Thyroid gland (tissue), 4 donors: ENCODE data around the gene PDIA2. TPM values are rescaled to one million over a fixed set of nuclear protein-coding genes. Genes with fewer than 3 reads are reported as not detected.

ENCODE experiments used
- DNase-seq, 2 donors: peaks; one replicate each; pipeline ENCODE4 v3.0.0-alpha.2; 2019
- H3K27ac ChIP-seq, 3 donors: fragments of 200-600 bp; sonication (generic); 1 replicate in 2 of 3; 2 replicates in 1 of 3; pipeline ENCODE4 v1.5.1; 2016 to 2019; ENCODE audit warnings: mild to moderate bottlenecking in 1 of 3, moderate library complexity in 1 of 3
- H3K27me3 ChIP-seq: fragments of 200-600 bp; sonication (generic); one replicate; pipeline ENCODE4 v1.5.1; 2019
- H3K36me3 ChIP-seq, 2 donors: fragments of 200-600 bp; sonication (generic); one replicate each; pipeline ENCODE4 v1.5.1; 2016 to 2019
- H3K4me1 ChIP-seq, 2 donors: fragments of 200-600 bp; sonication (generic); one replicate each; pipeline ENCODE4 v1.5.1; 2017 to 2019
- H3K4me3 ChIP-seq, 3 donors: fragments of 200-600 bp; sonication (generic); replicated peaks in 1 of 3; 1 replicate in 2 of 3; 2 replicates in 1 of 3; pipeline ENCODE4 v1.5.1; 2016; ENCODE audit warnings: mild to moderate bottlenecking in 1 of 3
- H3K9me3 ChIP-seq: fragments of 200-600 bp; sonication (generic); one replicate; pipeline ENCODE4 v1.5.1; 2017
- POLR2A ChIP-seq, 2 donors: fragments of 450-650 bp; IDR thresholded peaks; one replicate each; pipeline ENCODE4 v1.6.1; 2017; ENCODE audit warnings: antibody characterized with exemption in 2 of 2, mild to moderate bottlenecking in 2 of 2, moderate library complexity in 1 of 2
- WGBS, 2 donors: methylation state at CpG; one replicate each; pipeline ENCODE4 v1.1.5; 2017; 5-methylcytosine and 5-hydroxymethylcytosine counted together
- intact Hi-C: fragments of 100-400 bp; cut with DNase I; formaldehyde crosslinking; loops from one replicate; pipeline ENCODE4 v1.15.1; 2023
- total RNA-seq, 4 donors: library from RNA; depleted of rRNA; stranded (reverse); fragments of >200 nt; gene quantifications; one replicate each; pipeline ENCODE4 v1.2.3, GENCODE V29; 2016
- TF ChIP-seq, protein P1 (sequence below), 6 experiments: fragments of 200-600 bp in 3 of 6; fragments of 450-650 bp in 3 of 6; sonication (generic) in 3 of 6; IDR thresholded peaks; one replicate each; pipeline ENCODE4 v1.5.1; 2016 to 2019; ENCODE audit warnings: antibody characterized with exemption in 6 of 6, mild to moderate bottlenecking in 2 of 6, inconsistent platforms in 1 of 6, moderate library complexity in 1 of 6

The PDIA2 gene
- total RNA-seq, 4 donors from 2014 or later: 0.81 TPM; not detected in 3

DNA sequence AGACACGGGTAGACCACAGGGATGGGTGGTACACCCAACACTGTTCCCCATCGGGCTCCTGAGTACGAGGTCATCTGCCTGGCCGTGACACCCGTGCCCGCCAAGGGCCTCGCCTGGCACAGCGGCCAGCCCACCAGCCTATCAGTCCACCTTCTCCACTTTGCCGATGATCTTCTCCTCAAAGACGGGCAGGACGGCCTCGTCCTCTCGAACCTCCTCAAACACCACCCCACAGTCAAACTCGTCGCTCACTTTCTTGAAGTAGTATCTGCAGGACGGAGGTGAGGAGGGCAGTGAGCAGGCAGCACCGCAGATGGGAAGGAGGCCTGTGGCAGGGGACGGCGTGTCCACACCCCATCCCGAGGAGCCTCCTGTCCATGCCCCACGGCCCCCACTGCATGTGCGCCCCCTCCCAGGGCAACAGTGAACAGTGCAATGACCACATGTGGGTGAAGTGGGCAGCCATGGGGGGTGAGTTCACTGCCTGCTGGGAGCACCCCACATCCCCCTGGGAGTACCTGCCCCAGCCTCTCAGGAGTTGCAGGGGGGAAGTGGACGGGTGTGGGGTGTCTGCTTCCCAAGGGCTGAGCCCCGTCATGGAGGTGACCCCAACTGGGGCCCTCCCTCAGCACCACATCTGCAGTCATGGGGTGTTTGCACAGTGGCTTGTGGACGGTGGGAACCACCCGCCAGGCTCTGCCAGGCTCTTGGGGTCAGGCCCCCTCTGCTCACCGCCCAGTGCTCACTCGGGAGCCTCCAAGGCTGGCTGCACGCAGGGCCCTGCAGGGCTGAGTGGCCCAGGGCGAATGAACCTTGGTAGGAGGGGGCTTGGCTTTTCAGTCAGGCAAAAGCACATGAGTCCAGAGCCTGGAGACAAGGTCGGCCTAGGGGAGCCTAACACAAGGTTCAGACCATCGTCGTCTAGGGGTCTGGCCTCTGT lies 5.3 kb downstream of the PDIA2 start:
- Histone ChIP-seq H3K27me3 (no peaks in the 10 kb centered on the region), H3K4me3 (no peak overlapping the region), H3K36me3 (peaks cover 24 to 34% of the 10 kb centered on the region in 2 donors), H3K4me1 (no peaks in the 10 kb centered on the region), H3K9me3 (no peaks in the 10 kb centered on the region), H3K27ac (no peak overlapping the region)
- TF ChIP-seq POLR2A (IDR thresholded peaks at IDR 0.05): no peak
- TF ChIP-seq, protein P1, sequence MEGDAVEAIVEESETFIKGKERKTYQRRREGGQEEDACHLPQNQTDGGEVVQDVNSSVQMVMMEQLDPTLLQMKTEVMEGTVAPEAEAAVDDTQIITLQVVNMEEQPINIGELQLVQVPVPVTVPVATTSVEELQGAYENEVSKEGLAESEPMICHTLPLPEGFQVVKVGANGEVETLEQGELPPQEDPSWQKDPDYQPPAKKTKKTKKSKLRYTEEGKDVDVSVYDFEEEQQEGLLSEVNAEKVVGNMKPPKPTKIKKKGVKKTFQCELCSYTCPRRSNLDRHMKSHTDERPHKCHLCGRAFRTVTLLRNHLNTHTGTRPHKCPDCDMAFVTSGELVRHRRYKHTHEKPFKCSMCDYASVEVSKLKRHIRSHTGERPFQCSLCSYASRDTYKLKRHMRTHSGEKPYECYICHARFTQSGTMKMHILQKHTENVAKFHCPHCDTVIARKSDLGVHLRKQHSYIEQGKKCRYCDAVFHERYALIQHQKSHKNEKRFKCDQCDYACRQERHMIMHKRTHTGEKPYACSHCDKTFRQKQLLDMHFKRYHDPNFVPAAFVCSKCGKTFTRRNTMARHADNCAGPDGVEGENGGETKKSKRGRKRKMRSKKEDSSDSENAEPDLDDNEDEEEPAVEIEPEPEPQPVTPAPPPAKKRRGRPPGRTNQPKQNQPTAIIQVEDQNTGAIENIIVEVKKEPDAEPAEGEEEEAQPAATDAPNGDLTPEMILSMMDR (IDR thresholded peaks at IDR 0.05): no peak
- WGBS, 2 donors: 93 to 97% methylated on average over 19 to 28 of the region's 33 CpGs
- intact Hi-C loops: no loop called here
- no peak for DNase-seq

DNA sequence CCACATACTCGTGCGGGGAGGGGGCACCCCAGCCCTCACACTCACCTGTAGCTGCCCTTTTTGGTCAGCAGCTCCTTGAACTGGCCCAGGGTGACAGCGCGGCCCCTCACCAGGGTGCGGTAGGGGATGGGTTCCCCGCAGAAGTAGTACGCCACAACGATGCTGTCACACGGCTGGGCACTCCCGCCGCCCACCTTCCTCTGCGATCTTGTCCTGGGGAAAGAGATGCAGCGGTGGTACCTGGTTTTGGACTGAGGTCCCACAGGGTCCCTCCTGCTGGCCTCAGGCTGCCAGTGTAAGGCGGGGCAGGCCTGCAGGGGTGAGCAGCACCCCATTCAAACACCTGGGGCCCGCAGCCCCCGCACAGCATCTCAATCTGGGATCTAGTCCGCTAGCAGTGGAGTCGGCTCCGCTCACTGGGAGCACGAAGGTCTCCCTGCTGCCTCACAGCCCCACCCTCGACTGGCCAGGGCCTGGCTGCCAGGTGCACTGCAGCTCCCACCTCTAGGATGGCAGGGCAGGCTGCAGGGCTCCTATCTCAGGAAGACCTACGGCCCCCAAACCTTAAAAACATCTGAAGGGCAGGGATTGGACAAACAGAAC lies 6.5 kb downstream of the PDIA2 start:
- no peak for DNase-seq
- H3K27me3 ChIP-seq: no peaks in the 10 kb centered on the region
- intact Hi-C loops: no loop called here
- H3K27ac ChIP-seq: no peak overlapping the region
- WGBS, 2 donors: 92 to 94% methylated on average over 12 to 15 of the region's 22 CpGs
- no peak overlapping the region for H3K4me3 ChIP-seq
- no peaks in the 10 kb centered on the region for H3K9me3 ChIP-seq
- H3K36me3 ChIP-seq: peaks cover 24 to 36% of the 10 kb centered on the region in 2 donors
- H3K4me1 ChIP-seq: no peaks in the 10 kb centered on the region
- TF ChIP-seq, protein P1 (IDR thresholded peaks at IDR 0.05): no peak
- no peak for TF ChIP-seq POLR2A (IDR thresholded peaks at IDR 0.05)

DNA sequence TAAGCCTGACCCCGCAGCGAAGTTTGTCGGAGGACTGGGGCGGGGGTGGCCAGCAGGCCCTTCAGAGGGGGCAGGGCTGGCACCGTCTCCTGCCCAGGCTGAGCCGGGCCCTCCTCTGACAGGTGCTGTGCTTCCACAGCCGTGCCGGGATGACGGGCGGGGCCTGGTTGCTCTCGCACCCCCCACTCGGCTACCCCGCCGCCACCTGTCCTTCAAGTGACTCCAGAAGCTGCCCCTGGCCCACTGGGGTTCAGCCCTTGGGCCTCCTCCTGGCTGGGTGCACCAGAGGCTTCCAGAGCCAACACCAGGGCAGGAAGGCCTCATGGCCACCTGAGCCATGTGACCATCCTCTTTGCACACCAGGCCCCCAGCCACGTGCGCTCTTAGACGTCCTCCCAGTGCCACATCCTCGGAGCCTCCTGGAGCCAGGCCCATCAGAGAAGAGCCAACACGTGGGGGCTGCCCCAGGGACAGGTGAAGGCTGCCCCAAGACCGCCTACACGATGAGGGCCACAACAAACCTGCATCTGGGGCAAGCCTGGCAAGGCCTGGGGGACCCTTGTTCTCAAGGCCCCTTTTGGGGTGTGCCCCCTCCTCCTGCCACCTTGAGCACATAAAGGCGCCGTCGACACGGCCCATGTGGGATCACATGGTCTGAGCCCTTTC lies 7.2 kb downstream of the PDIA2 start:
- TF ChIP-seq, protein P1 (IDR thresholded peaks at IDR 0.05): no peak
- no peak for TF ChIP-seq POLR2A (IDR thresholded peaks at IDR 0.05)
- Histone ChIP-seq H3K4me3 (no peak overlapping the region), H3K27ac (no peak overlapping the region), H3K4me1 (no peaks in the 10 kb centered on the region), H3K9me3 (no peaks in the 10 kb centered on the region), H3K36me3 (peaks cover 24 to 36% of the 10 kb centered on the region in 2 donors), H3K27me3 (no peaks in the 10 kb centered on the region)
- WGBS, 2 donors: 89 to 90% methylated on average over 3 to 16 of the region's 25 CpGs
- DNase-seq: no peak
- intact Hi-C loops: no loop called here

DNA sequence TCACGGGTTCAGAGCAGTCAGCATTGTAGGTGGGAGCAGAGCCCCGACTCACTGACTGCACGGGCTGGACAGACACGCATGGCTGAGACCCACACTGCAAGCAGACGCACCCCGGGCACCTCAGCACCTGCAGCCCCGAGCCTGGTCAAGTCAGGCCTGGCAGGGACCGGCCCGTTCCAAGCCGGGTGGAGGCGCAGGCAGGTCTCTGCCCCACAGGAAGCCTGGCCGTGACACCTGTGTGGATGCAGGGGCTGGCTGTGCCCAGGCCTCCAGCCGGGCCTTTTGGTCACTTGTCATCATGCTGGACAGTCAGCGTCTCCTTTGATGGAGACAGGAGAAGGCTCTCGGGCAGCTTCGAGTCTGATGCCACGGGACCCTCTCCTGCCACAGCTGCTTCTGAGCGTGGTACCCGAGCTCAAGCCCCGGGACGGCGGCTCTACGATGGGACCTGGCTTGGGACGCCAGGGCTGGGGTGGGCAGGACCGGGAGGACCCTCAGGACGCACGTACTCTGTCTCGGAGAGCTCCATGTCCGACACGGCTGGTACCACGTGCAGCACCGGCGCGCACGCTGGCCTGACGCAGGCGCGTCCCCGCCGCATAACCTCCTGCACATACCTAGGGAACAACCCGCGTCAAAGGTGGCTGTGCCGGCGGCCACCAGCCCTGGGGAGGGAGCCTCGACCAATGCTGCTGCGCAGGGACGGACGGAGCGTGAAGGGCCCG lies 7.9 kb downstream of the PDIA2 start:
- Histone ChIP-seq H3K27ac (no peak overlapping the region), H3K4me1 (no peaks in the 10 kb centered on the region), H3K4me3 (no peak overlapping the region), H3K27me3 (no peaks in the 10 kb centered on the region), H3K36me3 (peaks cover 25 to 36% of the 10 kb centered on the region in 2 donors), H3K9me3 (no peaks in the 10 kb centered on the region)
- DNase-seq: no peak
- WGBS, 2 donors: 92 to 95% methylated on average over 25 to 26 of the region's 50 CpGs
- intact Hi-C loops: no loop called here
- TF ChIP-seq, protein P1 (IDR thresholded peaks at IDR 0.05): no peak
- TF ChIP-seq POLR2A (IDR thresholded peaks at IDR 0.05): no peak
